ENCODE measurements around the gene TRERF1. TPM values are rescaled to one million over a fixed set of nuclear protein-coding genes. Genes with fewer than 3 reads are reported as not detected.

The TRERF1 gene
- total and polyA plus RNA-seq, 2 of the 8 experiments (the other 6 are each of a cell fraction or from before 2014, with no cell fraction given), result 10.8 to 21.5 TPM

DNA sequence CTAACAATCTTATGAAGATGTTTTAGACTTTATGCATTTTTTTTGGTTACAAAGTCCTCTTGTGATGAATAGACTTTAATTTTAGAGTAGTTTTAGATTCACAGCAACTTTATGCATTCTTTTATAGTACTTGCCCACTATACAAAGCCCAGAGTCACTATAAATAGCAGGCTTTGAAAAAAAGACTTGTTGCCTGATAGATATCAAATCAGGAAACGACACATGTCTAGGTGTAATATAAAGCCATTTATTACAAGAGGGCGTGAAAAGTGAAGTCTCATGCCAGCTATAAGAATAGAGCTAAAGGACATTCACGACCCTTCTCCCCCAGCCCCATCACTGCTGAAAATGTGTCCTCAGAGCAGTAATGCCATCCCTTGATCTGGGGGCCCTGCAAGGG is 156.0 kb downstream of the TRERF1 start:
- H2BK12ac ChIP-seq (ENCODE audit: low read depth, low read length), result no peak overlapping the region
- no peak overlapping the region for H3K23ac ChIP-seq (ENCODE audit: insufficient read length)
- H3K79me1 ChIP-seq (ENCODE audit: low read depth, low read length), result no peaks in the 10 kb centered on the region; the same call in none of the 2 replicates
- no peak overlapping the region for H3K4ac ChIP-seq (replicated peaks; ENCODE audit: insufficient read length, low read depth, low read length)
- no peak overlapping the region for H3K56ac ChIP-seq (replicated peaks; ENCODE audit: insufficient read length, low read depth, low read length)
- no peaks in the 10 kb centered on the region for H4K20me1 ChIP-seq (replicated peaks in 1 of 2; ENCODE audit: control insufficient read depth in 1 of 2, insufficient read depth in 2 of 2, low read length in 2 of 2)
- FAIRE-seq (no peak), DNase-seq (ENCODE audit: low read depth in 1 of 2, low spot score in 2 of 2) (no peak)
- no peak overlapping the region for H3K9ac ChIP-seq (replicated peaks in 1 of 4; ENCODE audit: extremely low read depth in 1 of 4, low read depth in 3 of 4, low read length in 3 of 4)
- H2BK120ac ChIP-seq (replicated peaks; ENCODE audit: low read depth, low read length), result no peak overlapping the region
- WGBS, 2 experiments (ENCODE audit: extremely low coverage in 1 of 2, insufficient coverage in 1 of 2, insufficient read length in 1 of 2, insufficient replicate concordance in 2 of 2, low coverage in 1 of 2, low lambda C conversion rate in 2 of 2, missing lambda C conversion rate in 1 of 2), result 97% methylated on average over 3 of the region's 3 CpGs; no CpG with 5 or more reads in 1 of the 2 experiments
- no peak overlapping the region for H3K4me2 ChIP-seq (ENCODE audit: insufficient read depth in 1 of 2, low read depth in 2 of 2, low read length in 2 of 2)
- no peaks in the 10 kb centered on the region for H3K9me3 ChIP-seq (ENCODE audit: insufficient read depth in 2 of 2, low read depth in 1 of 2, low read length in 1 of 2)
- POLR2A ChIA-PET (ENCODE audit: partially characterized antibody), result no interaction called here
- peaks cover 1 to 12% (median 5%) of the 10 kb centered on the region in 4 experiments; a peak in 5 of 8 replicates for H3K36me3 ChIP-seq (ENCODE audit: control insufficient read depth in 2 of 4, insufficient read depth in 4 of 4, low read length in 3 of 4)
- no peak overlapping the region for H2AFZ ChIP-seq (ENCODE audit: low read length)
- H3K27me3 ChIP-seq (replicated peaks in 1 of 4; ENCODE audit: control insufficient read depth in 3 of 4, extremely low read depth in 1 of 4, insufficient read depth in 3 of 4, low read length in 3 of 4), result no peaks in the 10 kb centered on the region
- no peak overlapping the region for H3K27ac ChIP-seq (ENCODE audit: low read depth, low read length)
- H2BK15ac ChIP-seq (ENCODE audit: low read length), result no peak overlapping the region
- H2AK5ac ChIP-seq (ENCODE audit: low read depth, low read length), result no peak overlapping the region
- H4K91ac ChIP-seq (replicated peaks; ENCODE audit: insufficient read length, low read length), result no peak overlapping the region
- H3K4me1 ChIP-seq (replicated peaks in 1 of 4; ENCODE audit: control insufficient read depth in 3 of 4, insufficient read depth in 4 of 4, low read length in 3 of 4), result peaks cover 0 to 3% (median 0%) of the 10 kb centered on the region in 4 experiments; a peak in 1 of 7 replicates
- no peak overlapping the region for H3K14ac ChIP-seq (ENCODE audit: insufficient read length)
- H4K5ac ChIP-seq (ENCODE audit: insufficient read length, low read depth, low read length), result no peak overlapping the region
- H3K23me2 ChIP-seq (ENCODE audit: low read depth, low read length), result no peaks in the 10 kb centered on the region
- H2BK5ac ChIP-seq (ENCODE audit: low read depth, low read length), result no peak overlapping the region
- H3K18ac ChIP-seq (ENCODE audit: extremely low read depth, low read length), result no peak overlapping the region
- CTCF ChIA-PET (ENCODE audit: partially characterized antibody), result interaction anchor here (1.2 to 7.1 kb wide), 4 partner anchors 14 to 252 kb away, joined by 3 to 39 read pairs (median 4); no protein-coding TSS in a partner anchor
- H2BK20ac ChIP-seq (ENCODE audit: low read length), result no peak overlapping the region
- H4K8ac ChIP-seq (ENCODE audit: extremely low read depth, insufficient read depth, low read length), result no peak overlapping the region
- H3K79me2 ChIP-seq (ENCODE audit: control insufficient read depth in 1 of 2, insufficient read depth in 2 of 2, low read length in 2 of 2), result peaks cover 0 to 16% of the 10 kb centered on the region in 2 experiments; a peak in 1 of 4 replicates
- no peak overlapping the region for H3K4me3 ChIP-seq (ENCODE audit: extremely low read depth in 1 of 4, insufficient read depth in 2 of 4, low read depth in 3 of 4, low read length in 4 of 4)
- TF ChIP-seq RBBP5 (IDR thresholded peaks at IDR 0.05; ENCODE audit: borderline replicate concordance, low read depth, low read length) (no peak), RNF2 (IDR thresholded peaks at IDR 0.05; ENCODE audit: borderline replicate concordance, low read depth, low read length, missing control alignments, poor library complexity, severe bottlenecking) (no peak), TAF1 (IDR thresholded peaks at IDR 0.05; ENCODE audit: low read depth, low read length) (no peak), EZH2 (IDR thresholded peaks at IDR 0.05; ENCODE audit: low read depth, low read length, severe bottlenecking) (no peak), NANOG (IDR thresholded peaks at IDR 0.05; ENCODE audit: insufficient read depth, low read depth, low read length, poor library complexity, severe bottlenecking) (no peak)

Measured in H1 (cell line).